HepG2 (cell line): ENCODE results near the gene PTPRN. TPM values are rescaled to one million over a fixed set of nuclear protein-coding genes. Genes with fewer than 3 reads are reported as not detected.
A peak's percentile ranks its signal among the peaks of the same experiment; 100 is the strongest.

ENCODE experiments used
- HOXA7 ChIP-seq: sonication (generic); formaldehyde crosslinking; IDR thresholded peaks from 2 replicates; pipeline ENCODE4 v1.8.1; 2022; ENCODE audit warnings: mild to moderate bottlenecking, missing genetic modification reagents, moderate library complexity
- IKZF4 ChIP-seq: sonication (generic); formaldehyde crosslinking; IDR thresholded peaks from 2 replicates; pipeline ENCODE4 v1.5.1; 2020; ENCODE audit warnings: borderline replicate concordance, mild to moderate bottlenecking, low read depth, missing genetic modification reagents; ENCODE audit errors: not compliant biosample characterization
- KMT2A ChIP-seq: sonication (generic); formaldehyde crosslinking; IDR thresholded peaks from 2 replicates; pipeline ENCODE4 v1.4.0; 2020; ENCODE audit warnings: missing genetic modification reagents
- MYC ChIP-seq: sonication (generic); formaldehyde crosslinking; IDR thresholded peaks from 2 replicates; pipeline ENCODE4 v1.9.0; 2021; ENCODE audit warnings: missing genetic modification reagents, borderline replicate concordance
- NPAS2 ChIP-seq: sonication (generic); formaldehyde crosslinking; IDR thresholded peaks from 2 replicates; pipeline ENCODE4 v1.8.0; 2022; ENCODE audit warnings: mild to moderate bottlenecking, missing genetic modification reagents, borderline replicate concordance
- PRPF4 ChIP-seq: fragments of 200-400 bp; formaldehyde crosslinking; IDR thresholded peaks from 2 replicates; pipeline ENCODE4 v1.6.1; 2016; ENCODE audit warnings: low read length, low read depth; ENCODE audit not compliant: poor library complexity, severe bottlenecking
- RBAK ChIP-seq: sonication (generic); formaldehyde crosslinking; IDR thresholded peaks from 2 replicates; pipeline ENCODE4 v1.5.1; 2020; ENCODE audit warnings: mild to moderate bottlenecking, missing genetic modification reagents
- RBFOX2 ChIP-seq: fragments of 200-400 bp; formaldehyde crosslinking; IDR thresholded peaks from 2 replicates; pipeline ENCODE4 v1.6.1; 2017; ENCODE audit warnings: low read depth, mild to moderate bottlenecking, low read length
- SALL1 ChIP-seq: sonication (generic); formaldehyde crosslinking; IDR thresholded peaks from 2 replicates; pipeline ENCODE4 v1.8.0; 2022; ENCODE audit warnings: mild to moderate bottlenecking, missing genetic modification reagents
- TBP ChIP-seq: sonication (generic); formaldehyde crosslinking; IDR thresholded peaks from 2 replicates; pipeline ENCODE4 v1.5.0; 2020; ENCODE audit warnings: missing genetic modification reagents
- ZBTB7A ChIP-seq: sonication (generic); formaldehyde crosslinking; IDR thresholded peaks from 2 replicates; pipeline ENCODE4 v1.8.0; 2022; ENCODE audit warnings: mild to moderate bottlenecking, missing genetic modification reagents
- ZNF235 ChIP-seq: sonication (generic); formaldehyde crosslinking; IDR thresholded peaks from 2 replicates; pipeline ENCODE4 v1.8.1; 2023; ENCODE audit warnings: mild to moderate bottlenecking, missing genetic modification reagents, borderline replicate concordance
- ZNF335 ChIP-seq: sonication (generic); formaldehyde crosslinking; IDR thresholded peaks from 2 replicates; pipeline ENCODE4 v1.4.0; 2020; ENCODE audit warnings: missing genetic modification reagents
- ZNF616 ChIP-seq: sonication (generic); formaldehyde crosslinking; IDR thresholded peaks from 2 replicates; pipeline ENCODE4 v1.5.0; 2020; ENCODE audit warnings: low read depth, mild to moderate bottlenecking, missing genetic modification reagents
- polyA plus RNA-seq, 8 experiments: library from polyadenylated mRNA; depleted of rRNA in 3 of 8; stranded (reverse) in 7 of 8; unstranded in 1 of 8; fragments of >200 nt; fragmentation: Illumina TruSeq in 4 of 8; extraction: Trizol in 4 of 8; gene quantifications; 2 replicates each; pipeline versions ENCODE4 v1.2.1 to v1.2.3, GENCODE V29; 2011 to 2016; ENCODE audit warnings: low read depth in 4 of 8, missing spikeins in 1 of 8, mixed read lengths in 1 of 8; ENCODE audit not compliant: insufficient read depth in 1 of 8
- total RNA-seq, 5 experiments: library from RNA; depleted of rRNA; stranded (reverse); fragments of >200 nt; fragmentation: Illumina TruSeq; extraction: Trizol; gene quantifications; 2 replicates each; pipeline ENCODE4 v1.2.3, GENCODE V29; 2016; ENCODE audit warnings: low read depth in 1 of 5
- TF ChIP-seq, protein P1 (sequence below): sonication (generic); formaldehyde crosslinking; IDR thresholded peaks from 2 replicates; pipeline ENCODE4 v1.8.0; 2023; ENCODE audit warnings: mild to moderate bottlenecking, missing genetic modification reagents
- TF ChIP-seq, protein P2 (sequence below): sonication (generic); formaldehyde crosslinking; conservative IDR thresholded peaks from 2 replicates; pipeline ENCODE4 v1.4.0; 2020; ENCODE audit warnings: missing genetic modification reagents
- TF ChIP-seq, protein P3 (sequence below): sonication (generic); formaldehyde crosslinking; IDR thresholded peaks from 2 replicates; pipeline ENCODE4 v1.4.0; 2020; ENCODE audit warnings: missing genetic modification reagents
- TF ChIP-seq, protein P4 (sequence below): sonication (generic); formaldehyde crosslinking; IDR thresholded peaks from 2 replicates; pipeline ENCODE4 v1.5.1; 2020; ENCODE audit warnings: missing genetic modification reagents, mild to moderate bottlenecking, borderline replicate concordance

PTPRN gene
- total and polyA plus RNA-seq, 2 of the 13 experiments (the other 11 are each of a cell fraction or from before 2014, with no cell fraction given): 0.26 TPM; not detected in 1

DNA sequence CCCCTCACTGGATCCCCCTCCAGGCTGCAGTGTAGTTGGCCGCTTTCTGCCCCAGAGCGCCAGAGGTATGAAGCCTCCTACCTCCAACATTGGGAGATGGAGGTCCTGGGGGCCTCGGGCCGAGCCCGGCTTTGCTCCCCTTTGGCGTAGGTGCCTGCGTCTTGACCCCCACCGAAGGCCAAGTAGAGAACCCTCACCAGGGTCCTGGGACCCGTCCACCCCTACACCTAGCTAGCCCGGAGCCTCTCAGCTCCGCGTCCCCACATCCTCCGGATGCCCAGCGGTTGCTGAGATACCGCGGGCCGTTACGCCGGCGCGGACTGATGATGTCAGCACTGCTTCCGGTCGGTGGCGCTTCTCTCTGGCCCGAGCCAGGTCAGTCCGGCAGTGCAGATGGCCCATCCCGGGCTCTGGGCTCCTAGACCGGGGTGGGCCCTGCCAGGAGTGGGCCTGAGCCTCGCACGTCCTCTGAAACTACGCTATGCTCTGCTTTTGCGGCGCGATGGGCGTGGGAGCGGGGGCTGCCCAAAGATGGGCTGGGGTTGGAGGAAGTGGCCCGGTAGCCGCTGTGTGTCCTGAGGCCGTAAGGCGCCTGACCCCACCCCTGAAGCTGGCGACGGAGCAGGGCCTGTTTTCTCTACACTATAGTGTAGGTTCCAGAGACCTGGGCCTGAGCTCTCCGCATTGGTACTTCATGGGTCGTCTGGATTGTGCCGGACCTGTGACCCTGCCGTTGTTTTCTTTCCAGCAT lies 63.9 kb downstream of the PTPRN start, which contains the start of the genes GLB1L and STK16 (continued):
- TF ChIP-seq, protein P1, sequence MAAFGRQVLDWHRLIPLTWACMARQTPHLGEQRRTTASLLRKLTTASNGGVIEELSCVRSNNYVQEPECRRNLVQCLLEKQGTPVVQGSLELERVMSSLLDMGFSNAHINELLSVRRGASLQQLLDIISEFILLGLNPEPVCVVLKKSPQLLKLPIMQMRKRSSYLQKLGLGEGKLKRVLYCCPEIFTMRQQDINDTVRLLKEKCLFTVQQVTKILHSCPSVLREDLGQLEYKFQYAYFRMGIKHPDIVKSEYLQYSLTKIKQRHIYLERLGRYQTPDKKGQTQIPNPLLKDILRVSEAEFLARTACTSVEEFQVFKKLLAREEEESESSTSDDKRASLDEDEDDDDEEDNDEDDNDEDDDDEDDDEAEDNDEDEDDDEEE: peak; percentile 84
- TF ChIP-seq, protein P2, sequence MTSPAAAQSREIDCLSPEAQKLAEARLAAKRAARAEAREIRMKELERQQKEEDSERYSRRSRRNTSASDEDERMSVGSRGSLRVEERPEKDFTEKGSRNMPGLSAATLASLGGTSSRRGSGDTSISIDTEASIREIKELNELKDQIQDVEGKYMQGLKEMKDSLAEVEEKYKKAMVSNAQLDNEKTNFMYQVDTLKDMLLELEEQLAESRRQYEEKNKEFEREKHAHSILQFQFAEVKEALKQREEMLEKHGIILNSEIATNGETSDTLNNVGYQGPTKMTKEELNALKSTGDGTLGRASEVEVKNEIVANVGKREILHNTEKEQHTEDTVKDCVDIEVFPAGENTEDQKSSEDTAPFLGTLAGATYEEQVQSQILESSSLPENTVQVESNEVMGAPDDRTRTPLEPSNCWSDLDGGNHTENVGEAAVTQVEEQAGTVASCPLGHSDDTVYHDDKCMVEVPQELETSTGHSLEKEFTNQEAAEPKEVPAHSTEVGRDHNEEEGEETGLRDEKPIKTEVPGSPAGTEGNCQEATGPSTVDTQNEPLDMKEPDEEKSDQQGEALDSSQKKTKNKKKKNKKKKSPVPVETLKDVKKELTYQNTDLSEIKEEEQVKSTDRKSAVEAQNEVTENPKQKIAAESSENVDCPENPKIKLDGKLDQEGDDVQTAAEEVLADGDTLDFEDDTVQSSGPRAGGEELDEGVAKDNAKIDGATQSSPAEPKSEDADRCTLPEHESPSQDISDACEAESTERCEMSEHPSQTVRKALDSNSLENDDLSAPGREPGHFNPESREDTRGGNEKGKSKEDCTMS (CRISPR knock-in tag): peak; percentile 57; the same call in 1 of the 2 replicates
- TF ChIP-seq NPAS2 (no peak), ZNF616 (no peak), ZNF335 (peak; percentile 80; the same call in 1 of the 2 replicates), HOXA7 (CRISPR knock-in tag) (no peak), ZNF235 (CRISPR knock-in tag) (peak; percentile 90; the same call in 1 of the 2 replicates), MYC (CRISPR knock-in tag) (peak; percentile 85), PRPF4 (no peak), KMT2A (peak; percentile 89), ZBTB7A (CRISPR knock-in tag) (peak; percentile 22; the same call in 1 of the 2 replicates), RBAK (CRISPR knock-in tag) (no peak), SALL1 (peak; percentile 86), IKZF4 (CRISPR knock-in tag) (peak; percentile 94), TBP (no peak), RBFOX2 (peak; percentile 99)
- TF ChIP-seq, protein P3, sequence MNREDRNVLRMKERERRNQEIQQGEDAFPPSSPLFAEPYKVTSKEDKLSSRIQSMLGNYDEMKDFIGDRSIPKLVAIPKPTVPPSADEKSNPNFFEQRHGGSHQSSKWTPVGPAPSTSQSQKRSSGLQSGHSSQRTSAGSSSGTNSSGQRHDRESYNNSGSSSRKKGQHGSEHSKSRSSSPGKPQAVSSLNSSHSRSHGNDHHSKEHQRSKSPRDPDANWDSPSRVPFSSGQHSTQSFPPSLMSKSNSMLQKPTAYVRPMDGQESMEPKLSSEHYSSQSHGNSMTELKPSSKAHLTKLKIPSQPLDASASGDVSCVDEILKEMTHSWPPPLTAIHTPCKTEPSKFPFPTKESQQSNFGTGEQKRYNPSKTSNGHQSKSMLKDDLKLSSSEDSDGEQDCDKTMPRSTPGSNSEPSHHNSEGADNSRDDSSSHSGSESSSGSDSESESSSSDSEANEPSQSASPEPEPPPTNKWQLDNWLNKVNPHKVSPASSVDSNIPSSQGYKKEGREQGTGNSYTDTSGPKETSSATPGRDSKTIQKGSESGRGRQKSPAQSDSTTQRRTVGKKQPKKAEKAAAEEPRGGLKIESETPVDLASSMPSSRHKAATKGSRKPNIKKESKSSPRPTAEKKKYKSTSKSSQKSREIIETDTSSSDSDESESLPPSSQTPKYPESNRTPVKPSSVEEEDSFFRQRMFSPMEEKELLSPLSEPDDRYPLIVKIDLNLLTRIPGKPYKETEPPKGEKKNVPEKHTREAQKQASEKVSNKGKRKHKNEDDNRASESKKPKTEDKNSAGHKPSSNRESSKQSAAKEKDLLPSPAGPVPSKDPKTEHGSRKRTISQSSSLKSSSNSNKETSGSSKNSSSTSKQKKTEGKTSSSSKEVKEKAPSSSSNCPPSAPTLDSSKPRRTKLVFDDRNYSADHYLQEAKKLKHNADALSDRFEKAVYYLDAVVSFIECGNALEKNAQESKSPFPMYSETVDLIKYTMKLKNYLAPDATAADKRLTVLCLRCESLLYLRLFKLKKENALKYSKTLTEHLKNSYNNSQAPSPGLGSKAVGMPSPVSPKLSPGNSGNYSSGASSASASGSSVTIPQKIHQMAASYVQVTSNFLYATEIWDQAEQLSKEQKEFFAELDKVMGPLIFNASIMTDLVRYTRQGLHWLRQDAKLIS (CRISPR knock-in tag): no peak
- TF ChIP-seq, protein P4, sequence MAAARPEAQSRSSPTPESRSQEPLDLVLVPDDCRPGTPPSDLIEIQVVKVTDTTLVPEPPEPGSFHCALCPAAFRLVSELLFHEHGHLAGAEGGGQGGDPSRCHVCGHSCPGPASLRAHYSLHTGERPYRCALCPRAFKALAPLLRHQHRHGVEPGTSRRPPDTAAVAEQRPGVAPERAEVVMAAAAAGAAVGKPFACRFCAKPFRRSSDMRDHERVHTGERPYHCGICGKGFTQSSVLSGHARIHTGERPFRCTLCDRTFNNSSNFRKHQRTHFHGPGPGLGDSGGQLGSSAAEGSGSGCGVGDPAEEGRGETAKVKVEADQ: peak; percentile 99
